Stimulated activated naive CD8-positive, alpha-beta T cell treated with anti-CD3 and anti-CD28 coated beads, Interleukin-15, Interleukin-2, amounts not matched to agents 100 U/mL and 50 U/mL, for 24 hours (primary cell): ENCODE measurements around the gene PLEKHH1.

Source experiments
- ATAC-seq: fragments of 150-1000 bp; cut with Tn5 transposase; one replicate; pipeline ENCODE4 v1.10.0; 2021
- DNase-seq: peaks from one replicate; pipeline ENCODE4 v3.0.0; 2021

The PLEKHH1 gene

GRCh38 chr14:67510836-67511235, 22.3 kb upstream of the PLEKHH1 start:
- DNase-seq (no peak), ATAC-seq (no peak)

- no peak for DNase-seq
These were observed 20.4 kb upstream of the PLEKHH1 start for GRCh38 chr14:67512463-67513310.

GRCh38 chr14:67513631-67514108, 19.4 kb upstream of the PLEKHH1 start:
- no peak for ATAC-seq
- DNase-seq, result no peak

More at GRCh38 chr14:67512463-67513310, 20.4 kb upstream of the PLEKHH1 start:
- ATAC-seq, result no peak

- DNase-seq (no peak), ATAC-seq (no peak)
These were observed 18.9 kb upstream of the PLEKHH1 start for GRCh38 chr14:67514203-67514607.

GRCh38 chr14:67514650-67515385, 18.3 kb upstream of the PLEKHH1 start:
- peak; percentile 37 for ATAC-seq

GRCh38 chr14:67515386-67516079, 17.6 kb upstream of the PLEKHH1 start:
- ATAC-seq (peak; percentile 79), DNase-seq (no peak)

More at GRCh38 chr14:67514650-67515385, 18.3 kb upstream of the PLEKHH1 start:
- DNase-seq, result peak; percentile 41

GRCh38 chr14:67516676-67517075, 16.4 kb upstream of the PLEKHH1 start:
- DNase-seq, result no peak
- no peak for ATAC-seq

- DNase-seq (no peak), ATAC-seq (no peak)
These were observed 16.0 kb upstream of the PLEKHH1 start for GRCh38 chr14:67517083-67517482.

- DNase-seq, result no peak
- ATAC-seq, result no peak
These were observed 13.7 kb upstream of the PLEKHH1 start for GRCh38 chr14:67519406-67519805.

- DNase-seq (no peak), ATAC-seq (no peak)
These were observed 12.6 kb upstream of the PLEKHH1 start for GRCh38 chr14:67520482-67520881.

GRCh38 chr14:67522270-67522669, 10.8 kb upstream of the PLEKHH1 start:
- ATAC-seq (no peak), DNase-seq (no peak)

GRCh38 chr14:67523764-67524633, 9.1 kb upstream of the PLEKHH1 start:
- no peak for ATAC-seq
- DNase-seq, result no peak

- DNase-seq (no peak), ATAC-seq (no peak)
These were observed 8.5 kb upstream of the PLEKHH1 start for GRCh38 chr14:67524634-67524963.

- ATAC-seq (no peak), DNase-seq (no peak)
These were observed 7.7 kb upstream of the PLEKHH1 start for GRCh38 chr14:67525389-67525788.

GRCh38 chr14:67526181-67526580, 6.9 kb upstream of the PLEKHH1 start:
- DNase-seq (no peak), ATAC-seq (no peak)

- DNase-seq, result peak; percentile 36
- ATAC-seq, result peak; percentile 75
These were observed 6.2 kb upstream of the PLEKHH1 start for GRCh38 chr14:67526676-67527459.

- DNase-seq (no peak), ATAC-seq (no peak)
These were observed 5.3 kb upstream of the PLEKHH1 start for GRCh38 chr14:67527756-67528155.

GRCh38 chr14:67528276-67528675, 4.8 kb upstream of the PLEKHH1 start:
- DNase-seq, result no peak
- ATAC-seq, result no peak

- DNase-seq, result no peak
These were observed 2.8 kb upstream of the PLEKHH1 start for GRCh38 chr14:67529947-67530935.

GRCh38 chr14:67532606-67532997, 488 bp upstream of the PLEKHH1 start:
- DNase-seq, result no peak
- ATAC-seq, result no peak

More at GRCh38 chr14:67529947-67530935, 2.8 kb upstream of the PLEKHH1 start:
- ATAC-seq, result no peak
